ENCODE data around the gene RNF14.

- peak in 5 of 7 experiments; percentile 70 to 90 (median 85) for TF ChIP-seq CTCF (IDR thresholded peaks at IDR 0.05)
- TF ChIP-seq POLR2A (IDR thresholded peaks at IDR 0.05) = no peak
- TF ChIP-seq EP300 (IDR thresholded peaks at IDR 0.05) = no peak
- TF ChIP-seq POLR2AphosphoS5 (IDR thresholded peaks at IDR 0.05) = peak in 1 of 3 donors; percentile 66
Measured at GRCh38 chr5:141960449-141961323, 8.2 kb upstream of the RNF14 start.
